Activated CD4-positive, alpha-beta T cell treated with anti-CD3 and anti-CD28 coated beads, Interleukin-2, amount 10 ng/mL, durations not matched to agents 24 days and 14 days (primary cell): ENCODE measurements around the gene PCDHAC1. TPM values are rescaled to one million over a fixed set of nuclear protein-coding genes. Genes with fewer than 3 reads are reported as not detected.

Source experiments
- DNase-seq: peaks from one replicate; pipeline ENCODE4 v3.0.0; 2022
- H3K27ac Mint-ChIP-seq: one replicate; pipeline ENCODE4 v1.8.0; 2022; ENCODE audit warnings: mild to moderate bottlenecking, mixed read lengths
- H3K27me3 Mint-ChIP-seq: one replicate; pipeline ENCODE4 v1.8.0; 2022; ENCODE audit warnings: mixed read lengths
- H3K36me3 Mint-ChIP-seq: one replicate; pipeline ENCODE4 v1.8.0; 2022; ENCODE audit warnings: low read depth, mild to moderate bottlenecking, mixed read lengths
- H3K4me1 Mint-ChIP-seq: one replicate; pipeline ENCODE4 v1.8.0; 2021; ENCODE audit warnings: mixed read lengths
- H3K4me3 Mint-ChIP-seq: one replicate; pipeline ENCODE4 v1.8.0; 2022; ENCODE audit warnings: mild to moderate bottlenecking, moderate library complexity, mixed read lengths
- H3K9me3 Mint-ChIP-seq: one replicate; pipeline ENCODE4 v1.8.0; 2021; ENCODE audit warnings: mixed read lengths
- intact Hi-C: fragments of 100-400 bp; cut with micrococcal nuclease; formaldehyde crosslinking; loops from one replicate; pipeline ENCODE4 v1.15.1; 2023
- total RNA-seq: library from RNA; stranded (reverse); gene quantifications from 2 replicates; pipeline ENCODE4 v1.2.3, GENCODE V29; 2022

PCDHAC1 gene
- total RNA-seq, 1 donor from 2014 or later, result not detected

GRCh38 chr5:140946578-140946977 lies 20.5 kb downstream of the PCDHAC1 start:
- Mint-ChIP-seq H3K27ac (no peak overlapping the region), H3K36me3 (no peaks in the 10 kb centered on the region), H3K4me1 (no peaks in the 10 kb centered on the region), H3K27me3 (no peaks in the 10 kb centered on the region), H3K9me3 (peaks cover 3% of the 10 kb centered on the region), H3K4me3 (no peak overlapping the region)
- intact Hi-C loops, result no loop called here
- no peak for DNase-seq

GRCh38 chr5:140951636-140952035 lies 25.5 kb downstream of the PCDHAC1 start:
- Mint-ChIP-seq H3K4me1 (no peaks in the 10 kb centered on the region), H3K4me3 (no peak overlapping the region), H3K36me3 (no peaks in the 10 kb centered on the region), H3K27ac (no peak overlapping the region), H3K9me3 (peaks cover under 1% of the 10 kb centered on the region), H3K27me3 (no peaks in the 10 kb centered on the region)
- intact Hi-C loops, result no loop called here
- no peak for DNase-seq

GRCh38 chr5:140953234-140953633 lies 27.1 kb downstream of the PCDHAC1 start:
- DNase-seq, result no peak
- no peaks in the 10 kb centered on the region for H3K9me3 Mint-ChIP-seq
- H3K4me1 Mint-ChIP-seq, result no peaks in the 10 kb centered on the region
- H3K36me3 Mint-ChIP-seq, result no peaks in the 10 kb centered on the region
- no peak overlapping the region for H3K4me3 Mint-ChIP-seq
- H3K27me3 Mint-ChIP-seq, result no peaks in the 10 kb centered on the region
- H3K27ac Mint-ChIP-seq, result no peak overlapping the region
- intact Hi-C loops, result no loop called here

GRCh38 chr5:140962190-140962589 lies 36.1 kb downstream of the PCDHAC1 start:
- DNase-seq, result no peak
- Mint-ChIP-seq H3K9me3 (no peaks in the 10 kb centered on the region), H3K27me3 (peaks cover 12% of the 10 kb centered on the region), H3K4me3 (no peak overlapping the region), H3K4me1 (no peaks in the 10 kb centered on the region), H3K36me3 (no peaks in the 10 kb centered on the region), H3K27ac (no peak overlapping the region)
- intact Hi-C loops, result no loop called here

GRCh38 chr5:140964356-140964755 lies 38.3 kb downstream of the PCDHAC1 start:
- no peak overlapping the region for H3K27ac Mint-ChIP-seq
- no peak overlapping the region for H3K4me3 Mint-ChIP-seq
- intact Hi-C loops, result no loop called here
- no peaks in the 10 kb centered on the region for H3K36me3 Mint-ChIP-seq
- DNase-seq, result no peak
- H3K9me3 Mint-ChIP-seq, result peaks cover 3% of the 10 kb centered on the region
- H3K4me1 Mint-ChIP-seq, result no peaks in the 10 kb centered on the region
- peaks cover 15% of the 10 kb centered on the region for H3K27me3 Mint-ChIP-seq

GRCh38 chr5:140965905-140966292 lies 39.8 kb downstream of the PCDHAC1 start:
- Mint-ChIP-seq H3K27me3 (peaks cover 15% of the 10 kb centered on the region), H3K4me1 (no peaks in the 10 kb centered on the region), H3K4me3 (no peak overlapping the region), H3K9me3 (peaks cover 3% of the 10 kb centered on the region), H3K27ac (no peak overlapping the region), H3K36me3 (no peaks in the 10 kb centered on the region)
- DNase-seq, result no peak
- intact Hi-C loops, result no loop called here

GRCh38 chr5:140966293-140967225 lies 40.5 kb downstream of the PCDHAC1 start, which contains the start of gene PCDHAC2:
PCDHAC2 (plus strand) TSS chr5:140966476; CDS start chr5:140966767, 291 bp downstream.
- intact Hi-C loops, result no loop called here
- no peak for DNase-seq
- Mint-ChIP-seq H3K27ac (no peak within 1 kb of the TSS), H3K9me3 (peaks cover 3% of the 10 kb centered on the region), H3K4me3 (no peak within 1 kb of the TSS), H3K27me3 (peaks cover 15% of the 10 kb centered on the region), H3K4me1 (no peaks in the 10 kb centered on the region), H3K36me3 (no peaks in the 10 kb centered on the region)

- intact Hi-C loops, result no loop called here
- peaks cover 3% of the 10 kb centered on the region for H3K9me3 Mint-ChIP-seq
- peaks cover 15% of the 10 kb centered on the region for H3K27me3 Mint-ChIP-seq
- no peak overlapping the region for H3K4me3 Mint-ChIP-seq
- DNase-seq, result no peak
- H3K36me3 Mint-ChIP-seq, result no peaks in the 10 kb centered on the region
- no peak overlapping the region for H3K27ac Mint-ChIP-seq
- no peaks in the 10 kb centered on the region for H3K4me1 Mint-ChIP-seq
These were observed 41.3 kb downstream of the PCDHAC1 start for GRCh38 chr5:140967226-140967893.

- H3K27me3 Mint-ChIP-seq, result peaks cover 10% of the 10 kb centered on the region
- H3K36me3 Mint-ChIP-seq, result no peaks in the 10 kb centered on the region
- no peak overlapping the region for H3K27ac Mint-ChIP-seq
- DNase-seq, result no peak
- peaks cover 3% of the 10 kb centered on the region for H3K9me3 Mint-ChIP-seq
- no peaks in the 10 kb centered on the region for H3K4me1 Mint-ChIP-seq
- intact Hi-C loops, result no loop called here
- H3K4me3 Mint-ChIP-seq, result no peak overlapping the region
These were observed 43.8 kb downstream of the PCDHAC1 start for GRCh38 chr5:140969880-140970279.

GRCh38 chr5:140973550-140973949 lies 47.5 kb downstream of the PCDHAC1 start:
- Mint-ChIP-seq H3K4me1 (no peaks in the 10 kb centered on the region), H3K4me3 (no peak overlapping the region), H3K9me3 (no peaks in the 10 kb centered on the region), H3K36me3 (no peaks in the 10 kb centered on the region), H3K27me3 (no peaks in the 10 kb centered on the region), H3K27ac (no peak overlapping the region)
- no peak for DNase-seq
- intact Hi-C loops, result no loop called here

GRCh38 chr5:140977003-140977402 lies 50.9 kb downstream of the PCDHAC1 start:
- Mint-ChIP-seq H3K27ac (no peak overlapping the region), H3K27me3 (no peaks in the 10 kb centered on the region), H3K4me3 (no peak overlapping the region), H3K9me3 (no peaks in the 10 kb centered on the region), H3K4me1 (no peaks in the 10 kb centered on the region), H3K36me3 (no peaks in the 10 kb centered on the region)
- intact Hi-C loops, result no loop called here
- DNase-seq, result no peak

- Mint-ChIP-seq H3K4me1 (no peaks in the 10 kb centered on the region), H3K27me3 (no peaks in the 10 kb centered on the region), H3K4me3 (no peak overlapping the region), H3K9me3 (no peaks in the 10 kb centered on the region), H3K36me3 (no peaks in the 10 kb centered on the region), H3K27ac (no peak overlapping the region)
- DNase-seq, result no peak
- intact Hi-C loops, result no loop called here
These were observed 52.2 kb downstream of the PCDHAC1 start for GRCh38 chr5:140978260-140978659.

GRCh38 chr5:140978983-140979382 lies 52.9 kb downstream of the PCDHAC1 start:
- H3K27ac Mint-ChIP-seq, result no peak overlapping the region
- intact Hi-C loops, result no loop called here

More at GRCh38 chr5:140978983-140979382, 52.9 kb downstream of the PCDHAC1 start:
- Mint-ChIP-seq H3K27me3 (no peaks in the 10 kb centered on the region), H3K4me3 (no peak overlapping the region), H3K4me1 (no peaks in the 10 kb centered on the region), H3K36me3 (no peaks in the 10 kb centered on the region), H3K9me3 (no peaks in the 10 kb centered on the region)
- no peak for DNase-seq
